Nephron progenitor cell (in vitro differentiated cells): ENCODE data around the gene FCRLB.
"Not testable (repeated sequence)": the region's sequence is repeated elsewhere in the genome, so short reads cannot be mapped to it uniquely, and the experiment has no call there.

Source experiments
- DNase-seq: peaks from one replicate; pipeline ENCODE4 v3.0.0; 2021
- H3K27ac Mint-ChIP-seq: 2 replicates; pipeline ENCODE4 v1.8.0; 2021; ENCODE audit warnings: mild to moderate bottlenecking, moderate library complexity, mixed read lengths
- H3K27me3 Mint-ChIP-seq: 2 replicates; pipeline ENCODE4 v1.8.0; 2021; ENCODE audit warnings: mild to moderate bottlenecking, low read depth, mixed read lengths; ENCODE audit not compliant: poor library complexity
- H3K36me3 Mint-ChIP-seq: 2 replicates; pipeline ENCODE4 v1.8.0; 2021; ENCODE audit warnings: low read depth, mixed read lengths
- H3K4me1 Mint-ChIP-seq: 2 replicates; pipeline ENCODE4 v1.8.0; 2021; ENCODE audit warnings: mixed read lengths
- H3K4me3 Mint-ChIP-seq: 2 replicates; pipeline ENCODE4 v1.8.0; 2021; ENCODE audit warnings: mild to moderate bottlenecking, moderate library complexity, mixed read lengths
- H3K9me3 Mint-ChIP-seq: 2 replicates; pipeline ENCODE4 v1.8.0; 2021; ENCODE audit warnings: mild to moderate bottlenecking, moderate library complexity, mixed read lengths
- CTCF ChIP-seq: fragments of 200-600 bp; sonication (generic); IDR thresholded peaks from 2 replicates; pipeline ENCODE4 v1.5.0; 2021; ENCODE audit warnings: antibody characterized with exemption

FCRLB gene

GRCh38 chr1:161766102-161766981, 45.0 kb downstream of the FCRLB start, which contains the start of gene ATF6:
TSS of gene ATF6 (plus strand) at chr1:161766320. CDS start at chr1:161766361, 41 bp downstream.
- DNase-seq: peak; percentile 71
- peak within 1 kb of the TSS; percentile 86 for H3K27ac Mint-ChIP-seq
- no peak for TF ChIP-seq CTCF
- H3K27me3 Mint-ChIP-seq: peaks cover 3% of the 10 kb centered on the region
- H3K36me3 Mint-ChIP-seq: peaks cover 4% of the 10 kb centered on the region
- H3K4me3 Mint-ChIP-seq: peak within 1 kb of the TSS; percentile 99
- peaks cover 27% of the 10 kb centered on the region for H3K4me1 Mint-ChIP-seq
- no peaks in the 10 kb centered on the region for H3K9me3 Mint-ChIP-seq

- no peaks in the 10 kb centered on the region for H3K9me3 Mint-ChIP-seq
- H3K27ac Mint-ChIP-seq: no peak overlapping the region
- no peak for TF ChIP-seq CTCF
- peaks cover 26% of the 10 kb centered on the region for H3K4me1 Mint-ChIP-seq
- H3K27me3 Mint-ChIP-seq: no peaks in the 10 kb centered on the region
- peak overlapping the region; percentile 99 for H3K4me3 Mint-ChIP-seq
- peaks cover 4% of the 10 kb centered on the region for H3K36me3 Mint-ChIP-seq
- no peak for DNase-seq
Measured at GRCh38 chr1:161768461-161768860, 47.1 kb downstream of the FCRLB start.

GRCh38 chr1:161768986-161769672, 47.8 kb downstream of the FCRLB start:
- Mint-ChIP-seq H3K4me3 (no peak overlapping the region), H3K4me1 (peaks cover 23% of the 10 kb centered on the region), H3K9me3 (no peaks in the 10 kb centered on the region), H3K27ac (no peak overlapping the region), H3K27me3 (no peaks in the 10 kb centered on the region), H3K36me3 (no peaks in the 10 kb centered on the region)
- TF ChIP-seq CTCF: no peak
- DNase-seq: no peak

DNA sequence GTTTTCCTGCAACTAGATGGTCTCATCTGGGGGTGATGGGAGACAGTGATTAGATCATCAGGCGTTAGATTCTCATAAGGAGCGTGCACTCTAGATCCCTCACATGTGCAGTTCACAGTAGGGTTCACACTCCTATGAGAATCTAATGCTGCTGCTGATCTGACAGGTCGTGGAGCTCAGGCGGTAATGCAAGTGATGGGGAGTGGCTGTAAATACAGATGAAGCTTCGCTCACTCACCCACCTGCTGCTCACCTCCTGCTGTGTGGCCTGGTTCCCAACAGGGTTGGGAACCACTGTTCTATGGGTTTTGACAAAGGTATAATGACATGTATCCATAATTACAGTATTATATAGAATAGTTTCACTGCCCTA, 48.3 kb downstream of the FCRLB start:
- not testable (repeated sequence) for H3K4me3 Mint-ChIP-seq, H3K27me3 Mint-ChIP-seq, H3K36me3 Mint-ChIP-seq, H3K27ac Mint-ChIP-seq, DNase-seq, H3K9me3 Mint-ChIP-seq
- peaks cover 23% of the 10 kb centered on the region for H3K4me1 Mint-ChIP-seq

- H3K4me1 Mint-ChIP-seq: peaks cover 23% of the 10 kb centered on the region
- no peaks in the 10 kb centered on the region for H3K27me3 Mint-ChIP-seq
- no peak for DNase-seq
- H3K36me3 Mint-ChIP-seq: no peaks in the 10 kb centered on the region
- H3K9me3 Mint-ChIP-seq: no peaks in the 10 kb centered on the region
- H3K27ac Mint-ChIP-seq: no peak overlapping the region
- no peak overlapping the region for H3K4me3 Mint-ChIP-seq
- TF ChIP-seq CTCF: no peak
Measured at GRCh38 chr1:161770250-161770649, 48.9 kb downstream of the FCRLB start.

DNA sequence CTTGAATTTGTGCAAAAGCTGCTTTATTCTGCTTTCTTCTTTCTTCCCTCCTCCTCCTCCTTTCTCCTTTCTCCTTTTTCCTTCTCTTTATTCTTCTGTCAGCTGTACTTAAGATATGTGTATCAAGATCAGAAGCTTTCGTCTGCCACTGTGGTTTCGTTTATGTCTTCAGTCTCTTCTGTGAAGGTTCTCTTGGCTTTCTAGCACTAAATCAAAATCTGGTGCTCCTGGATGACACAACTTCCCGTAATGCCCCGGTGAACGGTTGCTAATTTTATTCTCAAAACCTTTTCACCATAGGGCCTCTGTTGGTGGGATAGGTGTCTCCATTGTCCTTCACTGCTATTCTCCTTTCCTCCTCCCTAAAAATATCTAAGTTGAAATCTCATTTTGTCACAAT, 49.8 kb downstream of the FCRLB start:
- Mint-ChIP-seq H3K27ac (no peak overlapping the region), H3K4me1 (peaks cover 23% of the 10 kb centered on the region), H3K9me3 (no peaks in the 10 kb centered on the region), H3K36me3 (no peaks in the 10 kb centered on the region), H3K4me3 (no peak overlapping the region), H3K27me3 (no peaks in the 10 kb centered on the region)
- TF ChIP-seq CTCF: no peak
- no peak for DNase-seq
